Liver (tissue), 9 donors: ENCODE data around the gene TEX19. TPM values are rescaled to one million over a fixed set of nuclear protein-coding genes. Genes with fewer than 3 reads are reported as not detected.

ENCODE experiments used
- DNase-seq: peaks from one replicate; pipeline ENCODE4 v3.0.0-alpha.2; 2017; ENCODE audit warnings: low spot score
- H3K27ac ChIP-seq, 2 donors: one replicate each; pipeline ENCODE4 v1.7.0; 2013; ENCODE audit warnings: inconsistent platforms in 2 of 2, low read length in 2 of 2, control low read depth in 1 of 2, low read depth in 1 of 2, mild to moderate bottlenecking in 1 of 2
- H3K27me3 ChIP-seq, 4 donors: one replicate each; pipeline versions ENCODE4 v1.6.1 to v1.7.0; 2013; ENCODE audit warnings: low read length in 3 of 4, inconsistent platforms in 1 of 4, mild to moderate bottlenecking in 1 of 4, moderate library complexity in 1 of 4; ENCODE audit not compliant: control insufficient read depth in 4 of 4, insufficient read depth in 4 of 4
- H3K36me3 ChIP-seq, 4 donors: one replicate each; pipeline versions ENCODE4 v1.6.1 to v1.7.0; 2013; ENCODE audit warnings: low read length in 3 of 4, mild to moderate bottlenecking in 3 of 4, low read depth in 1 of 4, moderate library complexity in 1 of 4; ENCODE audit not compliant: control insufficient read depth in 4 of 4, insufficient read depth in 3 of 4
- H3K4me1 ChIP-seq, 4 donors: one replicate each; pipeline versions ENCODE4 v1.6.1 to v1.7.0; 2013; ENCODE audit warnings: low read length in 3 of 4, mild to moderate bottlenecking in 3 of 4, moderate library complexity in 1 of 4; ENCODE audit not compliant: control insufficient read depth in 4 of 4, insufficient read depth in 4 of 4
- H3K4me3 ChIP-seq, 3 donors: one replicate each; pipeline versions ENCODE4 v1.6.1 to v1.7.0; 2013; ENCODE audit warnings: low read length in 3 of 3, control low read depth in 1 of 3, low read depth in 1 of 3, mild to moderate bottlenecking in 1 of 3
- H3K9ac ChIP-seq, 2 donors: one replicate each; pipeline ENCODE4 v1.7.0; 2013; ENCODE audit warnings: low read length in 2 of 2, mild to moderate bottlenecking in 2 of 2, moderate library complexity in 2 of 2, control low read depth in 1 of 2, low read depth in 1 of 2
- H3K9me3 ChIP-seq, 4 donors: one replicate each; pipeline versions ENCODE4 v1.6.1 to v1.7.0; 2013; ENCODE audit warnings: low read length in 3 of 4; ENCODE audit not compliant: control insufficient read depth in 4 of 4
- CTCF ChIP-seq: fragments of 150-350 bp; IDR thresholded peaks from 2 replicates; pipeline ENCODE4 v1.5.1; 2017; ENCODE audit warnings: improper control_type of control experiment, low read depth, low read length; ENCODE audit not compliant: missing input control
- EGR1 ChIP-seq, 2 donors: IDR thresholded peaks; 2 replicates each; pipeline ENCODE4 v1.6.1; 2016 to 2018; ENCODE audit warnings: antibody characterized with exemption in 2 of 2, low read depth in 2 of 2
- FOXA1 ChIP-seq: IDR thresholded peaks from 2 replicates; pipeline ENCODE4 v1.6.1; 2016; ENCODE audit warnings: antibody characterized with exemption
- FOXA2 ChIP-seq: IDR thresholded peaks from 2 replicates; pipeline ENCODE4 v1.6.1; 2016; ENCODE audit warnings: antibody characterized with exemption
- GABPA ChIP-seq, 2 donors: IDR thresholded peaks in 1 of 2; conservative IDR thresholded peaks in 1 of 2; 2 replicates each; pipeline ENCODE4 v1.6.1; 2016; ENCODE audit warnings: antibody characterized with exemption in 2 of 2, mild to moderate bottlenecking in 1 of 2, moderate library complexity in 1 of 2
- HNF4A ChIP-seq, 2 donors: conservative IDR thresholded peaks; 2 replicates each; pipeline ENCODE4 v1.6.1; 2016; ENCODE audit warnings: antibody characterized with exemption in 2 of 2, mild to moderate bottlenecking in 2 of 2
- HNF4G ChIP-seq: IDR thresholded peaks from 2 replicates; pipeline ENCODE4 v1.6.1; 2016; ENCODE audit warnings: antibody characterized with exemption
- JUND ChIP-seq, 2 donors: IDR thresholded peaks; 2 replicates each; pipeline ENCODE4 v1.6.1; 2016; ENCODE audit warnings: antibody characterized with exemption in 2 of 2
- NR2F2 ChIP-seq: IDR thresholded peaks from 2 replicates; pipeline ENCODE4 v1.6.1; 2016; ENCODE audit warnings: antibody characterized with exemption
- RAD21 ChIP-seq, 2 donors: IDR thresholded peaks; 2 replicates each; pipeline ENCODE4 v1.6.1; 2016; ENCODE audit warnings: antibody characterized with exemption in 2 of 2, mild to moderate bottlenecking in 2 of 2
- RXRA ChIP-seq, 2 donors: IDR thresholded peaks; 2 replicates each; pipeline ENCODE4 v1.6.1; 2017 to 2018; ENCODE audit warnings: antibody characterized with exemption in 2 of 2, mild to moderate bottlenecking in 1 of 2
- SP1 ChIP-seq: IDR thresholded peaks from 2 replicates; pipeline ENCODE4 v1.6.1; 2018; ENCODE audit warnings: antibody characterized with exemption, mild to moderate bottlenecking
- TAF1 ChIP-seq: conservative IDR thresholded peaks from 2 replicates; pipeline ENCODE4 v1.6.1; 2016; ENCODE audit warnings: antibody characterized with exemption, mild to moderate bottlenecking
- YY1 ChIP-seq: IDR thresholded peaks from 2 replicates; pipeline ENCODE4 v1.6.1; 2016; ENCODE audit warnings: antibody characterized with exemption, mild to moderate bottlenecking
- WGBS: extraction: QIAGEN DNeasy Blood & Tissue Kit; methylation state at CpG from one replicate; pipeline ENCODE4 v1.1.7; 2013; 5-methylcytosine and 5-hydroxymethylcytosine counted together
- polyA plus RNA-seq, 2 donors: library from polyadenylated mRNA; stranded (reverse) in 1 of 2; unstranded in 1 of 2; fragments of 200-250 nt in 1 of 2; fragments of >200 nt in 1 of 2; fragmentation: Nextera tagmentation in 1 of 2; extraction: Ambion mirVana in 1 of 2; gene quantifications; one replicate each; pipeline versions ENCODE4 v1.2.1 to v1.2.3, GENCODE V29; 2013 to 2015
- total RNA-seq, 2 donors: library from RNA; depleted of rRNA; stranded (reverse); fragments of >200 nt; gene quantifications; one replicate each; pipeline ENCODE4 v1.2.3, GENCODE V29; 2014
- TF ChIP-seq, protein P1 (sequence below): IDR thresholded peaks from 2 replicates; pipeline ENCODE4 v1.6.1; 2016; ENCODE audit warnings: antibody characterized with exemption
- TF ChIP-seq, protein P2 (sequence below): IDR thresholded peaks from 2 replicates; pipeline ENCODE4 v1.6.1; 2016; ENCODE audit warnings: antibody characterized with exemption, mild to moderate bottlenecking
- TF ChIP-seq, protein P3 (sequence below): IDR thresholded peaks from 2 replicates; pipeline ENCODE4 v1.6.1; 2016; ENCODE audit warnings: antibody characterized with exemption
- donor health status: healthy.
- donor health status: healthy.
- donor health status: healthy.
- donor health status: healthy.
- donor health status: healthy.

TEX19 gene
- total and polyA plus RNA-seq, 4 donors: 0.14 TPM; not detected in 3

DNA sequence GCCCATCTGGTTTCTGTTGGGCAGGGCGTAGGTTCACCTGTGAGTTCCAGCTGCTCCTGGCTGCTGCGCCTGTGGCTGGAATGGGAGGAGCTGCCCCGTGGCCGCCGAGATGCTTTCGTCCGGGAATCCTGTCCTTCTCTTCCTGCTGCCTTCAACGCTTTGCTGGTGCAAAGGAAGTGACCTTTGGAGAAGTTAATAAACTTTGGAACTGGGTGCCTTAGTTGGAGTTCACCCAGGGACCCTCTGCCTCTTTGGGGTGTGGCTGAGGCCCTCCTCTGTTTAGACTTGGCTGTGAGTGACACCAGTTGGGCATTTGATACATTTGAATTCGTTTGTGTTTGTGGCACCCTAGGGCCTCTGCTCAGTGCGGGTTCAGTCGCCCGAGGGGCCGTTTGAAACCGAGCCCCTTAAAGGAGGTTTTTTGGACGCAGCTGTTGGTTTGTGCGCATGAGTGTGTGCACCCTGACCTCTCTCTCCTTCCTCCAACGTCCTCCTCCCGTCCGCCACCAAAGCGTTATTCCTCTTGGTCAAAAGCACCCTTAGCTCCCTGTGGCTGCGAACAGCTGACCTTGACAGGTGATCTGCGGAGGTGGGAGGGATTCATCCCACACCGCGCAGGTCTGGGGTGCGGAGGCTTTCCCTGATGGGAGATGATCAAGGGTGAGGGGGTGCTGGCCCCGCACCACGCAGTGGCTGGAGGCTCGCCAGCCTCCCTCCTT is 16.5 kb upstream of the TEX19 start:
- H3K36me3 ChIP-seq: no peaks in the 10 kb centered on the region
- no peaks in the 10 kb centered on the region for H3K27me3 ChIP-seq
- no peak for DNase-seq
- no peak overlapping the region for H3K9ac ChIP-seq
- peaks cover 0 to 8% (median 4%) of the 10 kb centered on the region in 4 donors for H3K4me1 ChIP-seq
- TF ChIP-seq GABPA (IDR thresholded peaks at IDR 0.05 in 1 of 2, conservative IDR thresholded peaks at IDR 0.05 in 1 of 2) (no peak), RXRA (IDR thresholded peaks at IDR 0.05) (no peak), TAF1 (no peak), FOXA1 (no peak), YY1 (no peak), HNF4G (no peak), CTCF (no peak), SP1 (no peak), EGR1 (IDR thresholded peaks at IDR 0.05; ENCODE audit: low read depth in 2 of 2) (no peak), NR2F2 (no peak), HNF4A (conservative IDR thresholded peaks at IDR 0.05) (no peak), FOXA2 (no peak), JUND (IDR thresholded peaks at IDR 0.05) (no peak), RAD21 (IDR thresholded peaks at IDR 0.05) (no peak)
- TF ChIP-seq, protein P1, sequence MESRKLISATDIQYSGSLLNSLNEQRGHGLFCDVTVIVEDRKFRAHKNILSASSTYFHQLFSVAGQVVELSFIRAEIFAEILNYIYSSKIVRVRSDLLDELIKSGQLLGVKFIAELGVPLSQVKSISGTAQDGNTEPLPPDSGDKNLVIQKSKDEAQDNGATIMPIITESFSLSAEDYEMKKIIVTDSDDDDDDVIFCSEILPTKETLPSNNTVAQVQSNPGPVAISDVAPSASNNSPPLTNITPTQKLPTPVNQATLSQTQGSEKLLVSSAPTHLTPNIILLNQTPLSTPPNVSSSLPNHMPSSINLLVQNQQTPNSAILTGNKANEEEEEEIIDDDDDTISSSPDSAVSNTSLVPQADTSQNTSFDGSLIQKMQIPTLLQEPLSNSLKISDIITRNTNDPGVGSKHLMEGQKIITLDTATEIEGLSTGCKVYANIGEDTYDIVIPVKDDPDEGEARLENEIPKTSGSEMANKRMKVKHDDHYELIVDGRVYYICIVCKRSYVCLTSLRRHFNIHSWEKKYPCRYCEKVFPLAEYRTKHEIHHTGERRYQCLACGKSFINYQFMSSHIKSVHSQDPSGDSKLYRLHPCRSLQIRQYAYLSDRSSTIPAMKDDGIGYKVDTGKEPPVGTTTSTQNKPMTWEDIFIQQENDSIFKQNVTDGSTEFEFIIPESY: no peak
- TF ChIP-seq, protein P2, sequence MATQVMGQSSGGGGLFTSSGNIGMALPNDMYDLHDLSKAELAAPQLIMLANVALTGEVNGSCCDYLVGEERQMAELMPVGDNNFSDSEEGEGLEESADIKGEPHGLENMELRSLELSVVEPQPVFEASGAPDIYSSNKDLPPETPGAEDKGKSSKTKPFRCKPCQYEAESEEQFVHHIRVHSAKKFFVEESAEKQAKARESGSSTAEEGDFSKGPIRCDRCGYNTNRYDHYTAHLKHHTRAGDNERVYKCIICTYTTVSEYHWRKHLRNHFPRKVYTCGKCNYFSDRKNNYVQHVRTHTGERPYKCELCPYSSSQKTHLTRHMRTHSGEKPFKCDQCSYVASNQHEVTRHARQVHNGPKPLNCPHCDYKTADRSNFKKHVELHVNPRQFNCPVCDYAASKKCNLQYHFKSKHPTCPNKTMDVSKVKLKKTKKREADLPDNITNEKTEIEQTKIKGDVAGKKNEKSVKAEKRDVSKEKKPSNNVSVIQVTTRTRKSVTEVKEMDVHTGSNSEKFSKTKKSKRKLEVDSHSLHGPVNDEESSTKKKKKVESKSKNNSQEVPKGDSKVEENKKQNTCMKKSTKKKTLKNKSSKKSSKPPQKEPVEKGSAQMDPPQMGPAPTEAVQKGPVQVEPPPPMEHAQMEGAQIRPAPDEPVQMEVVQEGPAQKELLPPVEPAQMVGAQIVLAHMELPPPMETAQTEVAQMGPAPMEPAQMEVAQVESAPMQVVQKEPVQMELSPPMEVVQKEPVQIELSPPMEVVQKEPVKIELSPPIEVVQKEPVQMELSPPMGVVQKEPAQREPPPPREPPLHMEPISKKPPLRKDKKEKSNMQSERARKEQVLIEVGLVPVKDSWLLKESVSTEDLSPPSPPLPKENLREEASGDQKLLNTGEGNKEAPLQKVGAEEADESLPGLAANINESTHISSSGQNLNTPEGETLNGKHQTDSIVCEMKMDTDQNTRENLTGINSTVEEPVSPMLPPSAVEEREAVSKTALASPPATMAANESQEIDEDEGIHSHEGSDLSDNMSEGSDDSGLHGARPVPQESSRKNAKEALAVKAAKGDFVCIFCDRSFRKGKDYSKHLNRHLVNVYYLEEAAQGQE: no peak
- TF ChIP-seq, protein P3, sequence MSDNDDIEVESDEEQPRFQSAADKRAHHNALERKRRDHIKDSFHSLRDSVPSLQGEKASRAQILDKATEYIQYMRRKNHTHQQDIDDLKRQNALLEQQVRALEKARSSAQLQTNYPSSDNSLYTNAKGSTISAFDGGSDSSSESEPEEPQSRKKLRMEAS: no peak
- H3K9me3 ChIP-seq: no peaks in the 10 kb centered on the region
- H3K27ac ChIP-seq: no peak overlapping the region
- 85% methylated on average over 28 of the region's 28 CpGs for WGBS
- no peak overlapping the region for H3K4me3 ChIP-seq
